KMS-11 (cell line): Measurements from ENCODE around the gene HS6ST3.

Experiments used
- H2AFZ ChIP-seq: fragments of 200-600 bp; sonication (generic); 2 replicates; pipeline ENCODE4 v1.6.1; 2016; ENCODE audit warnings: antibody characterized with exemption, mixed run types, low read depth
- H3K27ac ChIP-seq: fragments of 200-600 bp; sonication (generic); 2 replicates; pipeline ENCODE4 v1.6.1; 2016; ENCODE audit warnings: mild to moderate bottlenecking, mixed run types
- H3K27me3 ChIP-seq: fragments of 200-600 bp; sonication (generic); 2 replicates; pipeline ENCODE4 v1.6.1; 2017; ENCODE audit warnings: mild to moderate bottlenecking, low read depth, mixed run types, moderate library complexity; ENCODE audit not compliant: insufficient read depth
- H3K36me3 ChIP-seq: fragments of 200-600 bp; sonication (generic); 2 replicates; pipeline ENCODE4 v1.6.1; 2017; ENCODE audit warnings: mild to moderate bottlenecking, mixed run types; ENCODE audit not compliant: insufficient read depth
- H3K4me1 ChIP-seq: fragments of 200-600 bp; sonication (generic); 2 replicates; pipeline ENCODE4 v1.6.1; 2016; ENCODE audit warnings: mild to moderate bottlenecking, low read depth, mixed run types; ENCODE audit not compliant: poor library complexity, severe bottlenecking
- H3K4me2 ChIP-seq: fragments of 200-600 bp; sonication (generic); 2 replicates; pipeline ENCODE4 v1.7.0; 2016; ENCODE audit warnings: mild to moderate bottlenecking, mixed run types
- H3K4me3 ChIP-seq: fragments of 200-600 bp; sonication (generic); IDR thresholded peaks from 2 replicates; pipeline ENCODE4 v1.6.1; 2017; ENCODE audit warnings: low read depth, low read length, mixed read lengths; ENCODE audit not compliant: insufficient read depth
- H3K79me2 ChIP-seq: fragments of 200-600 bp; sonication (generic); 2 replicates; pipeline ENCODE4 v1.6.1; 2016; ENCODE audit warnings: low read depth, mixed run types; ENCODE audit not compliant: insufficient read depth
- H3K9ac ChIP-seq: fragments of 200-600 bp; sonication (generic); 2 replicates; pipeline ENCODE4 v1.6.1; 2016; ENCODE audit warnings: mild to moderate bottlenecking, mixed run types
- H4K20me1 ChIP-seq: fragments of 200-600 bp; sonication (generic); 2 replicates; pipeline ENCODE4 v1.6.1; 2016; ENCODE audit warnings: mild to moderate bottlenecking, mixed run types; ENCODE audit not compliant: insufficient read depth
- TF ChIP-seq, protein P1 (sequence below): fragments of 200-600 bp; sonication (generic); conservative IDR thresholded peaks from 2 replicates; pipeline ENCODE4 v1.6.1; 2017; ENCODE audit warnings: low read depth, mild to moderate bottlenecking, antibody characterized with exemption, low read length, moderate library complexity, mixed read lengths

HS6ST3 gene

DNA sequence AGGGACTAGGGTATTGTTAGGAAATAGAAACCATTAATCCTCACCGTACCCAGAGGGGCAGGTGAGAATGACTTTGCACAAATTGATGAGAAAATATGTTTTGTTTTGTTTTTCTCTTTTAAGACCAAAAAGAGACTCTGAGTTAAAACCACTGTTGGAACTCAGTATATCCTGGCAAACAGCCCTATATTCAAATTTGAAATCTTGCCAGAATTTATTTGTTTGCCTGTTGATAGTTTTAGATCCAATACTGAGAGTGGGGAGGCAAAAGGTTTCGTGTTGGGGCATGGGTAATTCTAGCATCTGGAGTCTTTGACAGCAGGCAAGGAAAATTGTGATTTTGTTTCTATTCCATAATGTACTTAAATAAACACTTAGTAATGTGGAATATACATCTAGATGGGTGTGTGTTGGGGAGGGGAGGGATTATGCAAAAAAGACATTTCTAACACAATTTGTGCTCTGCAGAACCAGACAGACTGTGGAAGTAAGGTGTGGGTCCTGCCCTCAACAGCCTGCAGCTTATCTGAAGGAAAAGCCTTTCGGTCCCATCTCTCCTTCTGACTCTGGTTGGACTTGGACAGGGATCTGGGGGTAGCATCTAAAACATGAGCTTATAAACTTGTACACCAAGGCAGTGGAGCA, 713.7 kb downstream of the HS6ST3 start:
- TF ChIP-seq, protein P1, sequence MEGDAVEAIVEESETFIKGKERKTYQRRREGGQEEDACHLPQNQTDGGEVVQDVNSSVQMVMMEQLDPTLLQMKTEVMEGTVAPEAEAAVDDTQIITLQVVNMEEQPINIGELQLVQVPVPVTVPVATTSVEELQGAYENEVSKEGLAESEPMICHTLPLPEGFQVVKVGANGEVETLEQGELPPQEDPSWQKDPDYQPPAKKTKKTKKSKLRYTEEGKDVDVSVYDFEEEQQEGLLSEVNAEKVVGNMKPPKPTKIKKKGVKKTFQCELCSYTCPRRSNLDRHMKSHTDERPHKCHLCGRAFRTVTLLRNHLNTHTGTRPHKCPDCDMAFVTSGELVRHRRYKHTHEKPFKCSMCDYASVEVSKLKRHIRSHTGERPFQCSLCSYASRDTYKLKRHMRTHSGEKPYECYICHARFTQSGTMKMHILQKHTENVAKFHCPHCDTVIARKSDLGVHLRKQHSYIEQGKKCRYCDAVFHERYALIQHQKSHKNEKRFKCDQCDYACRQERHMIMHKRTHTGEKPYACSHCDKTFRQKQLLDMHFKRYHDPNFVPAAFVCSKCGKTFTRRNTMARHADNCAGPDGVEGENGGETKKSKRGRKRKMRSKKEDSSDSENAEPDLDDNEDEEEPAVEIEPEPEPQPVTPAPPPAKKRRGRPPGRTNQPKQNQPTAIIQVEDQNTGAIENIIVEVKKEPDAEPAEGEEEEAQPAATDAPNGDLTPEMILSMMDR = no peak
- no peak overlapping the region for H3K4me2 ChIP-seq
- no peaks in the 10 kb centered on the region for H3K4me1 ChIP-seq
- H4K20me1 ChIP-seq = no peaks in the 10 kb centered on the region
- H2AFZ ChIP-seq = no peak overlapping the region
- H3K27me3 ChIP-seq = no peaks in the 10 kb centered on the region
- no peak overlapping the region for H3K9ac ChIP-seq
- H3K4me3 ChIP-seq = no peak overlapping the region
- H3K79me2 ChIP-seq = no peaks in the 10 kb centered on the region
- H3K27ac ChIP-seq = no peak overlapping the region
- no peaks in the 10 kb centered on the region for H3K36me3 ChIP-seq

DNA sequence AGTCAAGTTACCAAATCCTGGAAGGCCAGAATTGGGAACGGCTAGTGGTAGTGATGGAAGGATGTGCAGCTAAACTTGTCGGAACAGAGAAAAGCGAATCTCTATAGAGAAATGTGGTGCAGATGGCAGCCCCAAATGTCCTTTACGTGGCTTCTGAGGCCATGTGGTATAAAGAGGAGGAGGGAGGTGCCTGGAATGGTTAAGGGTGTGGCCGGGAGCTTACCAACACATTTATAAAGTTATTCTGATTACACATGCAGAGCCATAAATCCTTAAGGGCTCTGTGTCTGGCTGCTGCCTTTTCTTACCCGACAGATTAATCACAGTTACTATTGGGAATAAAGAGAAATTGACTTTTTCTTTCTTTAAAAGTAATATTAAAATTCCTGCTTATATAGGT, 714.3 kb downstream of the HS6ST3 start:
- TF ChIP-seq, protein P1 = no peak
- Histone ChIP-seq H3K9ac (no peak overlapping the region), H3K79me2 (no peaks in the 10 kb centered on the region)

DNA sequence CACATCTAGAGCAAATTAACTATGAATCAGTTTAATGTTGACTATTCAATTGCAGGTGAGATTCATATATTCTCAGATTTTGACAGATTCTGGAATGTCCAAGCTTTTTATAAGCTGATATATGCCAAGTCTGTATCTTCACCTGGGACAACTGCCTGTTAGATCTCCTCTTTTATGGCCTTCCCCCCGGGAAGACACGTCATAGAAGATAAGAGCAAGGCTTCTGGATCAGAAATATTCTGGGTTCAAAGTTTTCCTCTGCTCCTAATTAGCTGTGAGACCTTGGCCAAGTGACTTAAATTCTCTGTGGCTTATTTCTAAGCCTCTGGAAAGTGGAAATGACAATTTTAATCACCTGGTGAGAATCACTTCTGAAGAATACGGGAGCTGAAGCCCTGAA, 716.8 kb downstream of the HS6ST3 start:
- Histone ChIP-seq H3K4me1 (no peaks in the 10 kb centered on the region), H3K9ac (no peak overlapping the region), H3K27ac (no peak overlapping the region), H4K20me1 (no peaks in the 10 kb centered on the region), H2AFZ (no peak overlapping the region), H3K36me3 (no peaks in the 10 kb centered on the region), H3K4me2 (no peak overlapping the region), H3K4me3 (no peak overlapping the region), H3K27me3 (no peaks in the 10 kb centered on the region), H3K79me2 (no peaks in the 10 kb centered on the region)
- TF ChIP-seq, protein P1 = no peak

More for the DNA sequence above, 714.3 kb downstream of the HS6ST3 start:
- Histone ChIP-seq H3K36me3 (no peaks in the 10 kb centered on the region), H3K27me3 (no peaks in the 10 kb centered on the region), H3K27ac (no peak overlapping the region), H3K4me1 (no peaks in the 10 kb centered on the region), H3K4me2 (no peak overlapping the region), H2AFZ (no peak overlapping the region), H4K20me1 (no peaks in the 10 kb centered on the region), H3K4me3 (no peak overlapping the region)

DNA sequence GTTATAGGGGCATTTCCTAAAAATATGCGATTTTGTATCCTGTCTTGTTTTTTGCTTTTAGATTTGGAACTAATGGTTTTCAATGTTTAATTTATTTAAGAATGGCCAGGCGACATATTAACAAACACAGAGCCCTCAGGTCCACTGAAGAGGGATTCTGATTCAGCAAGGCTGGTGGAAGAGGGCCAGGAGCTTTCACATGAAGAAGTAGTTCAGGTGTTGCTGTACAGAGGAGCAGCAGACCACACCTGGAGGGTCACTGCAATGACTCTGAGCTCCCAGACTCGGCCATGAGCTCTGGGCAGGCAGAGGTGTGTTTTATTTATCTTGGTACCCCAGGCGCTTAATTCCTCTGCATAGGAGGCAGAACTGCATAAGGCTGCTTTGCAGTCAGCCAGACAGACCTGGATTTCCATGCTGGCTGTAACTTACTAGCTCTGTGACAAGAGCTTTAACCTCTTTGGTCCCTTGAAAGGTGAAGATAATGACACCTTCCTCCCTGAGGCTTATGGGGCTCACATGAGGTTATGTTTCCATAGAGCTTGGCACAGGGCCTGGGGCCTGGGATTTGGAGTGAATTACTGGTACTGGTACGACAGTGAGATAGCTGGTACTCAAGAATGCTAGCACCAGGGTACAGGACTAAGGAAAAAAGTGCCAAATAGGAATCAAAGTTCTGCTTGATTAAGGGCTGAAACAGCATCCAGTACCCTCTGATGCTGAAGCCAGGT, 719.6 kb downstream of the HS6ST3 start:
- H2AFZ ChIP-seq = no peak overlapping the region

More for the DNA sequence above, 719.6 kb downstream of the HS6ST3 start:
- H3K27me3 ChIP-seq = no peaks in the 10 kb centered on the region
- H3K27ac ChIP-seq = no peak overlapping the region
- no peaks in the 10 kb centered on the region for H3K36me3 ChIP-seq
- TF ChIP-seq, protein P1 = no peak
- no peak overlapping the region for H3K4me2 ChIP-seq
- no peaks in the 10 kb centered on the region for H3K4me1 ChIP-seq
- H3K9ac ChIP-seq = no peak overlapping the region
- H4K20me1 ChIP-seq = no peaks in the 10 kb centered on the region
- no peak overlapping the region for H3K4me3 ChIP-seq
- H3K79me2 ChIP-seq = no peaks in the 10 kb centered on the region
